Measurements from ENCODE around the gene CFAP46.
"Not testable (repeated sequence)": the region's sequence is repeated elsewhere in the genome, so short reads cannot be mapped to it uniquely, and the experiment has no call there.

Gene CFAP46

GRCh38 chr10:132926777-132927650 is 15.4 kb downstream of the CFAP46 start:
- no peak for DNase-seq

- DNase-seq = no peak
These were observed 16.3 kb downstream of the CFAP46 start for GRCh38 chr10:132926070-132926469.

GRCh38 chr10:132925614-132926013 is 16.8 kb downstream of the CFAP46 start:
- DNase-seq = no peak

GRCh38 chr10:132925071-132925561 is 17.3 kb downstream of the CFAP46 start:
- no peak for DNase-seq

GRCh38 chr10:132924046-132924952 is 18.1 kb downstream of the CFAP46 start:
- no peak for DNase-seq

- DNase-seq = not testable (repeated sequence)
These were observed 19.0 kb downstream of the CFAP46 start for GRCh38 chr10:132923384-132923783.

- no peak for DNase-seq
These were observed 19.5 kb downstream of the CFAP46 start for GRCh38 chr10:132922872-132923271.

- no peak for DNase-seq
These were observed 20.3 kb downstream of the CFAP46 start for GRCh38 chr10:132921818-132922807.

- no peak for DNase-seq
These were observed 21.3 kb downstream of the CFAP46 start for GRCh38 chr10:132921086-132921485.

- no peak for DNase-seq
These were observed 22.1 kb downstream of the CFAP46 start for GRCh38 chr10:132920101-132920925.

- no peak for DNase-seq
These were observed 22.8 kb downstream of the CFAP46 start for GRCh38 chr10:132919374-132920100.

- DNase-seq = no peak
These were observed 23.6 kb downstream of the CFAP46 start for GRCh38 chr10:132918617-132919373.

- DNase-seq = no peak
These were observed 24.1 kb downstream of the CFAP46 start for GRCh38 chr10:132918264-132918616.

- no peak for DNase-seq
These were observed 25.3 kb downstream of the CFAP46 start for GRCh38 chr10:132916956-132917666.

GRCh38 chr10:132916421-132916841 is 25.9 kb downstream of the CFAP46 start:
- DNase-seq = no peak

GRCh38 chr10:132915411-132915810 is 27.0 kb downstream of the CFAP46 start:
- no peak for DNase-seq

GRCh38 chr10:132914732-132915131 is 27.6 kb downstream of the CFAP46 start:
- no peak for DNase-seq

- DNase-seq = no peak
These were observed 28.7 kb downstream of the CFAP46 start for GRCh38 chr10:132913559-132914115.
